22Rv1 (cell line): ENCODE measurements around the gene LAMA3.
"Not testable (repeated sequence)": the region's sequence is repeated elsewhere in the genome, so short reads cannot be mapped to it uniquely, and the experiment has no call there.

Experiments
- H3K27ac ChIP-seq: fragments of 450-650 bp; 2 replicates; pipeline ENCODE4 v1.5.1; 2017
- CTCF ChIP-seq: fragments of 450-650 bp; IDR thresholded peaks from 2 replicates; pipeline ENCODE4 v1.5.1; 2017; ENCODE audit warnings: mild to moderate bottlenecking
- ZFX ChIP-seq: fragments of 450-650 bp; IDR thresholded peaks from 2 replicates; pipeline ENCODE4 v1.6.1; 2017; ENCODE audit warnings: antibody characterized with exemption, borderline replicate concordance

LAMA3 gene

GRCh38 chr18:23704806-23705205, 15.6 kb downstream of the LAMA3 start:
- no peak for TF ChIP-seq CTCF
- no peak for TF ChIP-seq ZFX

GRCh38 chr18:23706971-23707640, 17.9 kb downstream of the LAMA3 start:
- H3K27ac ChIP-seq: no peak overlapping the region
- TF ChIP-seq CTCF: no peak
- TF ChIP-seq ZFX: no peak

More at GRCh38 chr18:23704806-23705205, 15.6 kb downstream of the LAMA3 start:
- H3K27ac ChIP-seq: no peak overlapping the region

- no peak for TF ChIP-seq CTCF
- no peak for TF ChIP-seq ZFX
- H3K27ac ChIP-seq: no peak overlapping the region
These were observed 20.8 kb downstream of the LAMA3 start for GRCh38 chr18:23710068-23710527.

- H3K27ac ChIP-seq: no peak overlapping the region
- TF ChIP-seq CTCF (no peak), ZFX (no peak)
These were observed 21.7 kb downstream of the LAMA3 start for GRCh38 chr18:23710946-23711345.

GRCh38 chr18:23711426-23711825, 22.2 kb downstream of the LAMA3 start:
- no peak overlapping the region for H3K27ac ChIP-seq
- no peak for TF ChIP-seq CTCF
- no peak for TF ChIP-seq ZFX

GRCh38 chr18:23712445-23712844, 23.2 kb downstream of the LAMA3 start:
- TF ChIP-seq ZFX (no peak), CTCF (no peak)
- H3K27ac ChIP-seq: no peak overlapping the region

GRCh38 chr18:23714576-23714975, 25.3 kb downstream of the LAMA3 start:
- TF ChIP-seq CTCF (no peak), ZFX (no peak)
- no peak overlapping the region for H3K27ac ChIP-seq

GRCh38 chr18:23716079-23716478, 26.8 kb downstream of the LAMA3 start:
- H3K27ac ChIP-seq: not testable (repeated sequence)
